Liver (tissue), 9 donors: ENCODE results near the gene CMTM4. TPM values are rescaled to one million over a fixed set of nuclear protein-coding genes. Genes with fewer than 3 reads are reported as not detected.

Source experiments
- DNase-seq: peaks from one replicate; pipeline ENCODE4 v3.0.0-alpha.2; 2017; ENCODE audit warnings: low spot score
- H3K27ac ChIP-seq, 2 donors: one replicate each; pipeline ENCODE4 v1.7.0; 2013; ENCODE audit warnings: inconsistent platforms in 2 of 2, low read length in 2 of 2, control low read depth in 1 of 2, low read depth in 1 of 2, mild to moderate bottlenecking in 1 of 2
- H3K27me3 ChIP-seq, 4 donors: one replicate each; pipeline versions ENCODE4 v1.6.1 to v1.7.0; 2013; ENCODE audit warnings: low read length in 3 of 4, inconsistent platforms in 1 of 4, mild to moderate bottlenecking in 1 of 4, moderate library complexity in 1 of 4; ENCODE audit not compliant: control insufficient read depth in 4 of 4, insufficient read depth in 4 of 4
- H3K36me3 ChIP-seq, 4 donors: one replicate each; pipeline versions ENCODE4 v1.6.1 to v1.7.0; 2013; ENCODE audit warnings: low read length in 3 of 4, mild to moderate bottlenecking in 3 of 4, low read depth in 1 of 4, moderate library complexity in 1 of 4; ENCODE audit not compliant: control insufficient read depth in 4 of 4, insufficient read depth in 3 of 4
- H3K4me1 ChIP-seq, 4 donors: one replicate each; pipeline versions ENCODE4 v1.6.1 to v1.7.0; 2013; ENCODE audit warnings: low read length in 3 of 4, mild to moderate bottlenecking in 3 of 4, moderate library complexity in 1 of 4; ENCODE audit not compliant: control insufficient read depth in 4 of 4, insufficient read depth in 4 of 4
- H3K4me3 ChIP-seq, 3 donors: one replicate each; pipeline versions ENCODE4 v1.6.1 to v1.7.0; 2013; ENCODE audit warnings: low read length in 3 of 3, control low read depth in 1 of 3, low read depth in 1 of 3, mild to moderate bottlenecking in 1 of 3
- H3K9ac ChIP-seq, 2 donors: one replicate each; pipeline ENCODE4 v1.7.0; 2013; ENCODE audit warnings: low read length in 2 of 2, mild to moderate bottlenecking in 2 of 2, moderate library complexity in 2 of 2, control low read depth in 1 of 2, low read depth in 1 of 2
- H3K9me3 ChIP-seq, 4 donors: one replicate each; pipeline versions ENCODE4 v1.6.1 to v1.7.0; 2013; ENCODE audit warnings: low read length in 3 of 4; ENCODE audit not compliant: control insufficient read depth in 4 of 4
- ATF3 ChIP-seq: IDR thresholded peaks from 2 replicates; pipeline ENCODE4 v1.6.1; 2016; ENCODE audit warnings: antibody characterized with exemption
- EGR1 ChIP-seq, 2 donors: IDR thresholded peaks; 2 replicates each; pipeline ENCODE4 v1.6.1; 2016 to 2018; ENCODE audit warnings: antibody characterized with exemption in 2 of 2, low read depth in 2 of 2
- FOXA1 ChIP-seq: IDR thresholded peaks from 2 replicates; pipeline ENCODE4 v1.6.1; 2016; ENCODE audit warnings: antibody characterized with exemption
- FOXA2 ChIP-seq: IDR thresholded peaks from 2 replicates; pipeline ENCODE4 v1.6.1; 2016; ENCODE audit warnings: antibody characterized with exemption
- GABPA ChIP-seq, 2 donors: IDR thresholded peaks in 1 of 2; conservative IDR thresholded peaks in 1 of 2; 2 replicates each; pipeline ENCODE4 v1.6.1; 2016; ENCODE audit warnings: antibody characterized with exemption in 2 of 2, mild to moderate bottlenecking in 1 of 2, moderate library complexity in 1 of 2
- HNF4A ChIP-seq, 2 donors: conservative IDR thresholded peaks; 2 replicates each; pipeline ENCODE4 v1.6.1; 2016; ENCODE audit warnings: antibody characterized with exemption in 2 of 2, mild to moderate bottlenecking in 2 of 2
- HNF4G ChIP-seq: IDR thresholded peaks from 2 replicates; pipeline ENCODE4 v1.6.1; 2016; ENCODE audit warnings: antibody characterized with exemption
- JUND ChIP-seq, 2 donors: IDR thresholded peaks; 2 replicates each; pipeline ENCODE4 v1.6.1; 2016; ENCODE audit warnings: antibody characterized with exemption in 2 of 2
- NR2F2 ChIP-seq: IDR thresholded peaks from 2 replicates; pipeline ENCODE4 v1.6.1; 2016; ENCODE audit warnings: antibody characterized with exemption
- RAD21 ChIP-seq, 2 donors: IDR thresholded peaks; 2 replicates each; pipeline ENCODE4 v1.6.1; 2016; ENCODE audit warnings: antibody characterized with exemption in 2 of 2, mild to moderate bottlenecking in 2 of 2
- REST ChIP-seq: IDR thresholded peaks from 2 replicates; pipeline ENCODE4 v1.6.1; 2016; ENCODE audit warnings: antibody characterized with exemption, mild to moderate bottlenecking
- RXRA ChIP-seq, 2 donors: IDR thresholded peaks; 2 replicates each; pipeline ENCODE4 v1.6.1; 2017 to 2018; ENCODE audit warnings: antibody characterized with exemption in 2 of 2, mild to moderate bottlenecking in 1 of 2
- SP1 ChIP-seq: IDR thresholded peaks from 2 replicates; pipeline ENCODE4 v1.6.1; 2018; ENCODE audit warnings: antibody characterized with exemption, mild to moderate bottlenecking
- TAF1 ChIP-seq: conservative IDR thresholded peaks from 2 replicates; pipeline ENCODE4 v1.6.1; 2016; ENCODE audit warnings: antibody characterized with exemption, mild to moderate bottlenecking
- YY1 ChIP-seq: IDR thresholded peaks from 2 replicates; pipeline ENCODE4 v1.6.1; 2016; ENCODE audit warnings: antibody characterized with exemption, mild to moderate bottlenecking
- WGBS: extraction: QIAGEN DNeasy Blood & Tissue Kit; methylation state at CpG from one replicate; pipeline ENCODE4 v1.1.7; 2013; 5-methylcytosine and 5-hydroxymethylcytosine counted together
- polyA plus RNA-seq, 2 donors: library from polyadenylated mRNA; stranded (reverse) in 1 of 2; unstranded in 1 of 2; fragments of 200-250 nt in 1 of 2; fragments of >200 nt in 1 of 2; fragmentation: Nextera tagmentation in 1 of 2; extraction: Ambion mirVana in 1 of 2; gene quantifications; one replicate each; pipeline versions ENCODE4 v1.2.1 to v1.2.3, GENCODE V29; 2013 to 2015
- total RNA-seq, 2 donors: library from RNA; depleted of rRNA; stranded (reverse); fragments of >200 nt; gene quantifications; one replicate each; pipeline ENCODE4 v1.2.3, GENCODE V29; 2014
- TF ChIP-seq, protein P1 (sequence below): IDR thresholded peaks from 2 replicates; pipeline ENCODE4 v1.6.1; 2016; ENCODE audit warnings: antibody characterized with exemption
- TF ChIP-seq, protein P2 (sequence below): IDR thresholded peaks from 2 replicates; pipeline ENCODE4 v1.6.1; 2016; ENCODE audit warnings: antibody characterized with exemption
- TF ChIP-seq, protein P3 (sequence below): fragments of 150-350 bp; IDR thresholded peaks from 2 replicates; pipeline ENCODE4 v1.5.1; 2017; ENCODE audit warnings: improper control_type of control experiment, low read depth, low read length; ENCODE audit not compliant: missing input control
- donor health status: healthy.
- donor health status: healthy.
- donor health status: healthy.
- donor health status: healthy.
- donor health status: healthy.

The CMTM4 gene
- total and polyA plus RNA-seq, 4 donors = 2.9 to 19.7 (median 6.3) TPM

DNA sequence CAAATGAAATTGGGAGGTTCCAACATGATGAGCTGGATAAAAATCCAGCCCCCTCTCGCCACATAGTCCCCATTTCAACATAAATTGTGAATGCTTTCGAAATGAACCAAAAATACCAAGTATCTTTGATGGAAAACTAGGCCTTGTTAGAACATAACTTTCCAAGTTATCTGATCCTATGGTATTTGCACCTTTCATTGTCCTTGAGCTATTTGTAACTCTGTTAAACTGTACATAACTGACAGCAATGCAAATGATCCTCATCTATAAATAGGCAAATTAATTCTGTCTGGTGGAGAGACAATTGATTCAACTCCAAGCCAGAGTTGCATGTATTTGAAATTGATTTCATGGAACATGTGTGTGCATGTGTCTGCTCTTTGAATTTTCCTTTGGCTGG, 18.2 kb downstream of the CMTM4 start:
- no peak overlapping the region for H3K9ac ChIP-seq
- H3K27me3 ChIP-seq = no peaks in the 10 kb centered on the region
- H3K27ac ChIP-seq = no peak overlapping the region
- no peak overlapping the region for H3K4me3 ChIP-seq
- no peaks in the 10 kb centered on the region for H3K4me1 ChIP-seq
- TF ChIP-seq, protein P1, sequence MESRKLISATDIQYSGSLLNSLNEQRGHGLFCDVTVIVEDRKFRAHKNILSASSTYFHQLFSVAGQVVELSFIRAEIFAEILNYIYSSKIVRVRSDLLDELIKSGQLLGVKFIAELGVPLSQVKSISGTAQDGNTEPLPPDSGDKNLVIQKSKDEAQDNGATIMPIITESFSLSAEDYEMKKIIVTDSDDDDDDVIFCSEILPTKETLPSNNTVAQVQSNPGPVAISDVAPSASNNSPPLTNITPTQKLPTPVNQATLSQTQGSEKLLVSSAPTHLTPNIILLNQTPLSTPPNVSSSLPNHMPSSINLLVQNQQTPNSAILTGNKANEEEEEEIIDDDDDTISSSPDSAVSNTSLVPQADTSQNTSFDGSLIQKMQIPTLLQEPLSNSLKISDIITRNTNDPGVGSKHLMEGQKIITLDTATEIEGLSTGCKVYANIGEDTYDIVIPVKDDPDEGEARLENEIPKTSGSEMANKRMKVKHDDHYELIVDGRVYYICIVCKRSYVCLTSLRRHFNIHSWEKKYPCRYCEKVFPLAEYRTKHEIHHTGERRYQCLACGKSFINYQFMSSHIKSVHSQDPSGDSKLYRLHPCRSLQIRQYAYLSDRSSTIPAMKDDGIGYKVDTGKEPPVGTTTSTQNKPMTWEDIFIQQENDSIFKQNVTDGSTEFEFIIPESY = no peak
- TF ChIP-seq SP1 (no peak), FOXA1 (no peak), RAD21 (IDR thresholded peaks at IDR 0.05) (no peak), YY1 (no peak), RXRA (IDR thresholded peaks at IDR 0.05) (no peak), JUND (IDR thresholded peaks at IDR 0.05) (no peak), FOXA2 (no peak), NR2F2 (no peak), EGR1 (IDR thresholded peaks at IDR 0.05; ENCODE audit: low read depth in 2 of 2) (no peak), GABPA (IDR thresholded peaks at IDR 0.05 in 1 of 2, conservative IDR thresholded peaks at IDR 0.05 in 1 of 2) (no peak), REST (no peak), TAF1 (no peak), HNF4A (conservative IDR thresholded peaks at IDR 0.05) (no peak), ATF3 (no peak), HNF4G (no peak)
- TF ChIP-seq, protein P2, sequence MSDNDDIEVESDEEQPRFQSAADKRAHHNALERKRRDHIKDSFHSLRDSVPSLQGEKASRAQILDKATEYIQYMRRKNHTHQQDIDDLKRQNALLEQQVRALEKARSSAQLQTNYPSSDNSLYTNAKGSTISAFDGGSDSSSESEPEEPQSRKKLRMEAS = no peak
- TF ChIP-seq, protein P3, sequence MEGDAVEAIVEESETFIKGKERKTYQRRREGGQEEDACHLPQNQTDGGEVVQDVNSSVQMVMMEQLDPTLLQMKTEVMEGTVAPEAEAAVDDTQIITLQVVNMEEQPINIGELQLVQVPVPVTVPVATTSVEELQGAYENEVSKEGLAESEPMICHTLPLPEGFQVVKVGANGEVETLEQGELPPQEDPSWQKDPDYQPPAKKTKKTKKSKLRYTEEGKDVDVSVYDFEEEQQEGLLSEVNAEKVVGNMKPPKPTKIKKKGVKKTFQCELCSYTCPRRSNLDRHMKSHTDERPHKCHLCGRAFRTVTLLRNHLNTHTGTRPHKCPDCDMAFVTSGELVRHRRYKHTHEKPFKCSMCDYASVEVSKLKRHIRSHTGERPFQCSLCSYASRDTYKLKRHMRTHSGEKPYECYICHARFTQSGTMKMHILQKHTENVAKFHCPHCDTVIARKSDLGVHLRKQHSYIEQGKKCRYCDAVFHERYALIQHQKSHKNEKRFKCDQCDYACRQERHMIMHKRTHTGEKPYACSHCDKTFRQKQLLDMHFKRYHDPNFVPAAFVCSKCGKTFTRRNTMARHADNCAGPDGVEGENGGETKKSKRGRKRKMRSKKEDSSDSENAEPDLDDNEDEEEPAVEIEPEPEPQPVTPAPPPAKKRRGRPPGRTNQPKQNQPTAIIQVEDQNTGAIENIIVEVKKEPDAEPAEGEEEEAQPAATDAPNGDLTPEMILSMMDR = no peak
- no peaks in the 10 kb centered on the region for H3K36me3 ChIP-seq
- no peaks in the 10 kb centered on the region for H3K9me3 ChIP-seq
- WGBS = 90% methylated on average over 2 of the region's 2 CpGs
- DNase-seq = no peak
